HG02798 (cell line): ENCODE measurements around the gene PPP2R5B.

Source experiments
- ATAC-seq: cut with Tn5 transposase; IDR thresholded peaks from one replicate; pipeline ENCODE4 v1.9.1; 2021; ENCODE audit warnings: mild to moderate bottlenecking; ENCODE audit not compliant: unreplicated experiment, poor library complexity

PPP2R5B gene

DNA sequence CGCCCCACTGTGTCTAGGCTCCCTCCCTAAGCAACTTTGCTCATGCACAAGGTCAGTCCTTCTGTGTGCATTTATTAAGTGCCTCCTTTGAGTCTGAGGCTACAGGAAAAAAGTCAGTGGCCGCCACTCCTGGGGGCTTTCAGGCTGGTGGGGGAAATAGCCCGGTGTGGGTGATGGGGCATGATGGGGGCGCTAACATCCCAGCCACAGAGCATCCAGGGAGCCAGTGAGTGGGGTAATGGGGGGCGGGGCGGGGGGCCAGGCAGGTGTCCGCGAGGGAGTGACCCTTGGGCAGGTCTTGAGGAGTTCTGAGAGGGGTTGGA lies 36.1 kb upstream of the PPP2R5B start:
- ATAC-seq: no peak

DNA sequence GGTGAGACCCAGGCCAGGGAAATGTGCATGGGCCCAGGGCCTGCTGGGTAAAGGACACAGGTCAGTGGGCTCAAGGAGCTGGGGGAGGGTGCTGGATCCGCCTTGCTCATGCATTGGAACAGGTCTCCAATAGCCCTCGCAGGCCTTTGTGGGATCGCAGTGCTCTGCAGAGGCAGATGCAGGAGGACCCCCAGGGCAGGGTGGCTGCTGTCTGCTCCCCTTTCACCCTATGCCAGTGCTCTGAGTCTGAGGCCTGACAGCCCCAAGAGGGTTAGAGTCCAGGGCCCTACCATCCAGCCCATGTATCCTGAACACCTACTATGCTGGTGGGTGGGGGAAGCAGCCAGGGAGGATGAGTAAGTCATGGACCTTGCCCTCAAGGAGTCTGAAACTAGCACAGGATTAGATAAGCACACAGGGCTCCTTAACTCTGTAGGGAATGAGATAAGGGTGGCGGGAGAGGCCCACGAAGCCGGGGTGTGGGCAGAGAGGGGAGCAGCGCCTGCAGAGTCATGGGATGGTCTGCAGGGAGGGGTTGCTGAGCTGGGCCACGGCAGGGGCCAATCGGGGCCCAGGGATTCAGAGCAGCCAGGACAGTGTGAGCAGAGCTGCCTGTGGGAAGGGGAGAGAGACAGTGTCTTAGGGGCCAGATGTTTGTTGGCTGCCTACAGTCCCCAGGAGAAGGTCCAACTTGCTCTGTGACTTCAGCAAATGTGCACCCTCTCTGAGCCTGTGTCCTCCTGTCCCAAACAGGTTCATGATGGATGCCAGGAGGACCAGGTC lies 35.6 kb upstream of the PPP2R5B start:
- no peak for ATAC-seq

DNA sequence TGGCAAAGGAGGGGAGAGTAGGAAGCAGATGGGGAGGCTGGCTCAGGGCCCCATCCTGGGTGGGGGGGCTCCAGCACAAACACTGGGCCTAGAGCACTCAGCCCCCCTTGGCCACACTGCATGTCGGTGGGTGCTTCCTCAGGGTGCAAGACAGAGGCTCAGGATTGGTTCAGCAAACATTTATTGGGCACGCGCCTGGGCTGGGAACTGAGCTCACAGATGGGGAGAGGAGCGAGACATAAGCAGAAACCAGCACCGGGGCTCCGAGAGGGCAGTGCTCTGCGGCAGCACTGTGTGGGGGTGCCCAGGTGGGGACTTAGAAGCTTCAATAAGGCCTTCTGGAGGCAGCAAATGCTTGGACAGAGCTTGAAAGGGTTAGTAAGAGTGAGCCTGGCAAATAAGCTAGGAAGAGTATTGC lies 34.0 kb upstream of the PPP2R5B start:
- ATAC-seq: no peak

DNA sequence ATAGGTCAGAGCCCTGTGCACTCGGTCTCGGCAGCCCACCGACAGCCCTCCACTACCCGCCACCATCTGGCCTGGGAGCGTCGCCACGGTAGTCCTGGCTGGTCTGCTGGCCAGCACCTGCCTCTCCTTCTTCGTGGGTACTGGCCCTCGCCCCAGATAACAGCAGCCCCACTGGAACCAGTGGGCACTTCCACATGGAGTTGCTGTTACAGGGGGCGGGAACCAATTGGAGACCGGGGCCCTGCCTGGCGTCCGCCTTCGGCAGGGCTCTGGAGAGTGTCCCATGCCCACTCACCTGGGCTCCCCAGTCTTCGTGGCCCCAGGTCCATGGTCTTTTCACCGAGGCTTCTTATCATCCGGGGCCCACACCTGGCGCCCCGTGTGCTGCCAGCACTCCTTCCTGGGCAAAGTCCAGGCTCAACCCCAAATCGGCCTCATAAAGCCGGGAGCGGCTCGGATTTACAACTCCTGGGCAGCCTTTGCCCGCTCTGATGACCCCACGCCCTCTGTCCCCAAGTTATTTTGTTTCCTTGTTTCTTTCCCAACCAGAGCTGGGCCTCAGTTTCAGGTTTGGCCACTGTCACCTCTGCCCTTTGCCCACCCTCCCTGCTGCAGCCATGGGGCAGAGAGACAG lies 33.2 kb upstream of the PPP2R5B start:
- no peak for ATAC-seq

DNA sequence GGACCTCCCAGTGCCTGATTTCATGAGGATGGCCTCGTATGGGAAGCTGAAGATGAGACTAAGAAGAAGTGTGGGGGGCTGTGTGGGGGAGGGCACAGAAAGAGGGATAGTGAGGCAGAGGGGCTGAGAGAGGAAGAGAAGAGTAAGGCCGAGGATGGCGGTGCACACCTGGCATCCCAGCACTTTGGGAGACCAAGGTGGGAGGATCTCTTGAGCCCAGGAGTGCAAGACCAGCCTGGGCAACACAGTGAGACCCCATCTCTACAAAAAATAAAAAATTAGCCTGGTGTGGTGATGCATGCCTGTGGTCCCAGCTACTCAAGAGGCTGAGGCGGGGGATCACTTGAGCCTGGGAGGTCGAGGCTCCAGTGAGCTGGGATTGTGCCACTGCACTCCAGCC lies 32.6 kb upstream of the PPP2R5B start:
- ATAC-seq: no peak

DNA sequence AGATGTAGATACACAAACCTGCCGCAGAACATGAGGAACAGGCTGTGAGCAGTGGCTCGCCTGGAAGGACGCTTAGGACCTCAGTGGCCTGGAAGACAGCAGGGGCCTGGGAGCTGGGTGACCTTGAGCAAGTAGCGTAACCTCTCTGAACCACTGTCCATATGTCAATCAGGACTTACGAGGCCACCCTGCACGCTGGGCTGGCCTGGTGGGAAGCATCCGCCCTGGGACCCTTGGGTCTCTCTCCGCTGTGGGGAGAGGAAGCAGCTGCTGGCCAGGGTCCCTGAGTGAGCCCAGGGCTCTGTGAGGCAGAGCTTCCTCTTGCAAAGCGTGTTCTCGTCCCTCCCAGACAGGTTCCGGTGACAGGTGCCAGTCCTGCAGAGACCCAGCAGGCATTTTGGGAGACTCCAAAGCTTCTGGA lies 32.1 kb upstream of the PPP2R5B start:
- ATAC-seq: no peak

DNA sequence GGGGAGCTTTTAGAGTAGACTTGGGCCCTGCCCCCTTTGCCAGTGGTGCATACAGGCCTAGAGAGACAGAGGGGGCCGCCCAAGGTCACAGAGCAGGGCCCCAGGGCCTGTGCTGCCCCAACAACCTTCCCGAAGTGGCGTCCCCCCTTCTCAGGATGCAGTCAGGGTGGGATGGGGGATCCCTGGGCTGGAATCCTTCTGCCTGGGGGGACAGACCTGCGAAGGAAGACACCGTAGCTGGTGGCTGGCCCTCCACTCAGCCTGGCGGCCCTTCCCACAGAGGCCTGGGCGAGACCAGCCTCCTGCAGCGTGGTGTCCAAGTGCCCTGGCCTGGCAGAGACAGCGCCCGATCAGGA lies 31.7 kb upstream of the PPP2R5B start:
- no peak for ATAC-seq

DNA sequence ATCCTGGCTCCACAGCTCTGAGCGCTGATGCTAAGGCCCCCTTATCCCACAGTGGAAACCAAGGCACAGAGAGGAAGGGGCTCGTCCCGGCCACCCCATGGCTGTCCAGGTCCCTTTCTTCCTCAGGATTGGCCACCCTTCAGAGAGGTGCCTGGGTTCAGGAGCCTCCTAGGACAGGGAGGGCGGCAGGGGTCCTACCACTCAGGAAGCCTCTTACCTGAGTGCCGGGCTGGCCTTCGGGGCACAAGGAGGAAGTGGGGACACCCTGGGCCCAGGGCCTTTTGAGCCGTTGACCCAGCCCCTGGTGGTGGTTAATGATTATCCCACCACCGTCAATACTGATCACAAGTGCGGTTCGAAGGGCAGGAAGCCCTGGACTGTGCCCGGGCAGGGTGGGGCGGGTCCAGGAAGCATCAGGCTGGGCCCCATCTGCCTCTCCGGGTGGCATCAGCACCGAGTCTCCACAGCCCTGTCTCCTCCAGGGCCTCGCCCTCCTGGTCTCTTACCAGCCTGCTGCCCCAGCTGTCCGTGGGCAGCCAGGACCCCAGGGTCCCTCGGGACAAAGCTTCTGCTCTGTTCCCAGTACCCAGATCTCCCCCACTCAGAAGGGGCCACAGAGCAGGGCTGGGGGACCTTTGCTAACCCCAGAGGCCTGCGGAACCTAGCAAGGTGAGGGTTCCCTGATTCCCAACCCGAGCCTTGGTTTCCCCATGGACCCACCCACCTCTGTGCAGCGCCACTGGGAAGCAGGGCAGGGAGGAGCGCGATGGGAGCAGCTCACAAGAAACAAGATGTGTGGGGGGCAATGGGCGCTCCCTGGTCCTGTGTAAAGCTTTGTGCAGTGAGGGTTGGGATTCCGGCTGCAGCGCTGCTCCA lies 31.1 kb upstream of the PPP2R5B start:
- no peak for ATAC-seq

DNA sequence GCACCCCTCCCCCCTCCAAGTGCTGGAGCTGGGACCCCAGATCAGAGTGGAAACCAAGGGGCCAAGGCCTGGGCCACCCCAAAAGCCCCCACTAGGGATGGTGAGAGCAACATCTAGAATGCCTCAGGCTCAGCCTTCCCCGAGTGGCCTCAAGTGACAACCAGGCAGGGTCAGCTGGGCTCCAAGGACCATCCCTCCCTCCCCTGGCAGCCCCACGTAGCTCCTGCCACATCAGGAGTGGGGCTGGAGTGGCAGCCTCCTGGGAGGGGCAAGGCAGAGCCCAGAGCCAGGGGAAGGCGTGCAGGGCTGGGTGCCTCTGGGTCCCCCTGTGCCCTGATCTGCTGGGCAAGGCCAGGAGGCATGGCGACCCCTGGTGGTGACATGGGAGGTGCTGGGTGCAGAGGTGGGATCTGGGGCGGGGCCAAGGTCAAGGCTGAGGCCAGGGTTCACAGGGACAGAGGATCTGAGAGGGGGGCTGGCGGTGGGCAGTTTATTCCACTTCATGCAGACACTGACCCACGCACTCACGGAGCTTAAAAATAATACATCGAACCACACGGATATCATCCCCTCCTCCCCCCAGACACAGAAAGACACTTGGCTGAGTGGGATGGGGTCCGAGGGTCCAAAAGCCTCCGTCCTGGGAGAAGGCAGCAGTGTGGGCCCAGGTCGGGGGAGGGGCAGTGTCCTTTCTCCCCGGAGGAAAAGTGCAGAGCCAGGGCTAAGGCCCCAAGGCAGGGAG lies 30.2 kb upstream of the PPP2R5B start:
- ATAC-seq: peak; percentile 68

DNA sequence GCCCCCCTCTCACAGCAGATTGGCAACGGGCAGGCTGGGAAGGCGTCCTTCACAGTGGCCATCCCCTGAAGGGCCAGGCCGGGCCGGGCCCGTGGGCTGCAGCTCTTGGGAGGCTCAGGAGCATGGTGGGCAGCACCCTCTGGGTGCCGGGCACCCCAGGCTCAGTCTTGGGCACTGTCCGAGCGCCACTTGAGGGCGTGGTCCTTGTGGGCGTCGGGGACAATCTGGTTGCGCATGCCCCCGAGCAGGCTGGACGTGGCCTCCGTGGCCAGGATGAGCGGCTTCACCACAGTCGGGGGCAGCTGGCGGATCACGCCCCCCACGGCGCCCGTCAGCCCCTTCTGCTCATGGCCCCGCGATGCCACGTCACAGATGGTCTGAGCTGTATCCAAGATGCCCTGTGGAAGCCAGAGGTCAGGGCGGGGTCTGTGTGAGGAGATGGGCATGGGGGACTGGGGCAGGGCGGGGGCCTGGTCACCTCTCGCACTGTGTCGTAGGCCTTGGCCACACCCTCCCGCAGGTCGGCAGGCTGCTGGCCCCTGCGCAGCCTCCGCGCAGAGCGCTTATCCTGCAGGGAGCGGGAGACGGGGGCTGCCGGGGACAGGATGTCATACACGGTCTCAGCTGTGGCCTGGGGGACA lies 29.6 kb upstream of the PPP2R5B start:
- no peak for ATAC-seq

DNA sequence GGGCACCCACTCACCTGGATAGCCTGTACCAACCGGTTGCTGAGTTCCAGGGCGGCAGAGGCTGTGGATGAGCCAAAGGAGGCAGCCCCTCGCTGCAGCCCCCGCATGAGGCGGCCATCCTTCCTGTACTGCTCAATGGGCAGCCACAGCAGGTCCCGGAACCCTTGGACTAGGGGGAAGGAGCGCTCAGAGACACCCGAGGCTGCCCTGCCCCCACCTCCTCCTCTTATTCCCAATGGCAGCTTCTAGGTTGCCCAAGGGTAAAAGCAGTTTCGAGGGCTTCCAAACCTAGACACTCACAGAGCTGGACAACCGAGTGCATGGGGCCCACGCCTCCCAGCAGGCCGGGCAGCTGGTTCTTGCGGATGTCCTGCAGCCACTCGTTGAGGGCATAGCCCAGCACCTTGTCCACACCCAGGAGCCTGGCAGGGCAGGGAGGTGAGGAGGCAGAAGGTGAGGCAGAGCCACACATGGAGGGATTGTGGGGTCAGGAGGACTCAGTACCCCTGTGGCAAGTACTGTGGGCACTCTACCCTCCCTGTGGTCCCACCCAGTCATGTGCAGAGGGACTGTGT lies 28.0 kb upstream of the PPP2R5B start:
- ATAC-seq: no peak

DNA sequence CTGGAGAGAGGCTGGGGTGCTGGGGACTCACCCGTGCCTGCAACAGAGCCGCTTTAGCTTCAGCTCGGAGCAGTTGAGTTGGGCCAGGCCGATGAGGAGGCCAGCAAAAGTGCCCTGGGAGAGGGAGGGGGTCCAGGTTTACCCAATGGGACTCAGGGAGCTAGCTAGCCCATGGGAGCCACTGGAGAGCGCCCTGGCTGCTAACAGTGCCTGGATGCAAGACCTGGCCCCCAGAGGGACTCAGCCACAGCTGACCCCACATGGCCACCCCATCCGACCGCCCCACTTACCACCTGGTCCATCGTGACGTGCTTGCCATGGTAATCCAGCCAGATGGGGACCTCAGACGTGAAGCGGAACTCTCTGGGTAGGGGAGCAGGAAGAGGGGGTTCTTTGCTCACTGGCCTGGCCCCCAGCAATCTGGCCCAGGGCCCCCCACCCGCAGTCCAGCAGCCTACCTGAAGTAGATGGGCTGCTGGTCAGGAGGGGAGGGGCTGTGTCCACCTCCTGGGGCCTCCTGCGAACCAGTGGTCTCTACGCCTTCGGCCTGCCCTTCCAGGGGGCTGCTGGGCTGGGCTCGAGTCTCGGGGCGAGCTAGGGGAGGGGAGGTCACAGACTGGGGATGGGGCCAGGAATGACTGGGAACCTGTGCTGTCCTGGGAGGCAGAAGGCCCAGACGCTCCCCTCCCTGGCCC lies 27.0 kb upstream of the PPP2R5B start:
- ATAC-seq: no peak

DNA sequence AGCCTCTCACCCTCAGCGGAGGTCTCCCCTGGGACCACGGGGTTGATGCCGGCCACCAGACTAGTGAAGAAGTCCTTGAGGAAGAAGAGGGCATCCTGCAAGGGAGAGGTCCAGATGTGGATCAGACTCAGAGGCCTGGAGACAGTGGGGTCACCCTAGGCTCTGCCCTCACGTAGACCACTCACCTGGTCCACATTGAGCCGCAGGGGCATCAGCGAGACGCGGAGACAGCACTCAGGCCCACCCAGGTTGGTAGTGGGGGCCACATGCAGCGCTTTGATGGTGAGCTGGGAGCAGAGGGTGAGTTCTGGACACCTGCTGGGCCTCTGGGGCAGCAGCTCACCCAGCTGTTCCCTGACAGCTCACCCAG lies 26.4 kb upstream of the PPP2R5B start:
- ATAC-seq: no peak

DNA sequence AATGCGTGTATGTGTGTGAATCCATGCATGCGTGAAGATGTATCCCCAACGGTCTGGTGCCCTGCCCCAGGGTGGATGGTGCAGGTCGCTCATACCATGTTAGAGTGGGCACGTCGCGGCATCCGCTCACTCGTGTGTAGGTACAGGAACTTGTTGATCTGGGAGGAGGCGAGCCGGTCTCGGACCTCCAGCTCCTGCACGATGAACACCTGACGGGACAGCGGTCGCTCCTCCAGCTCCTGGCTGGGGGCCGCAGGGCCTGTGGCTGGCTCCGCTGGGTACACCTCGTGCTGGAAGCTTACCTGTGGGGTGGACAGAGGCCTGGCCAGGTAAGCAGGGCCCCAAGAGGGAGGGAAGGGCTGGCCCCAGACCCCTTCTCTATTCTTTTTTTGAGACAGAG lies 25.9 kb upstream of the PPP2R5B start:
- no peak for ATAC-seq

DNA sequence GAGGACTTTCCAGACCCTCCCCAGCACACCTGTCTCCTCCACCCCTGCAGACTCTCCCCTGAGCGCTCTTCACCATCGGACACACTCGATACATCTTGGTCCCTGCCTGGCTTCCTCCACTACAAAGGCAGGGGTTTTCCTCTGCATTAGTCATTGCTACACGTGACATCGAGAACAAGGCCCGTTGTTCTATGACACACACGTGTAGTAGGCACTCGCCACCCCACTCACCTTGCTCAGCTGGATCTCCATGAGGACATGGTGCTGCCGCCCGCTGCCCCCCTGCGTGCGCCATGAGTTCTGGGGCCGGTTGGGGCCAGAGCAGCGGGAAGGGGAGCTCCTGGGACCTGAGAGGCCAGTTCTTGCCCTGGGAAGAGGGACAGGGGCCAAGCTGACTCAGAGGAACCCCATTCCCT lies 24.2 kb upstream of the PPP2R5B start:
- peak; percentile 38 for ATAC-seq

DNA sequence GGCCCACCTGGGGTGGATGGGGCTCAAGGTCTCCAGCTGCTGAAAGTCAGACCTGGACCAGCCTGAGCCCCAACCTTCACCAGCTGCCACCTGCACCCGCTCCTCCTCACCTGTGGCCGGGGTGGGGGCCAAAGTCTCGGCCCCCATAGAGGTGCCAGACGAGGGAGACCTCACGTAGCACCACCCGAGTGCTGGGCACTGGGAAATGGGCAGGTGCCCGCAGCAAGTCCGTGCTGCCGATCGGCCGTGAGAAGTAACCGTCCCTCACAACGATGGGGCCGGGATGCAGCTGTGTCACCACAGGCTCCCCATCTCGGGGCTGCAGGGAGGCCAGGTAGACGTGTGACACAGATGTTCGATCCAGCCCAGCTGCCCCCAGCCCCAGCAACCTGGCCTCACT lies 23.7 kb upstream of the PPP2R5B start:
- ATAC-seq: no peak

DNA sequence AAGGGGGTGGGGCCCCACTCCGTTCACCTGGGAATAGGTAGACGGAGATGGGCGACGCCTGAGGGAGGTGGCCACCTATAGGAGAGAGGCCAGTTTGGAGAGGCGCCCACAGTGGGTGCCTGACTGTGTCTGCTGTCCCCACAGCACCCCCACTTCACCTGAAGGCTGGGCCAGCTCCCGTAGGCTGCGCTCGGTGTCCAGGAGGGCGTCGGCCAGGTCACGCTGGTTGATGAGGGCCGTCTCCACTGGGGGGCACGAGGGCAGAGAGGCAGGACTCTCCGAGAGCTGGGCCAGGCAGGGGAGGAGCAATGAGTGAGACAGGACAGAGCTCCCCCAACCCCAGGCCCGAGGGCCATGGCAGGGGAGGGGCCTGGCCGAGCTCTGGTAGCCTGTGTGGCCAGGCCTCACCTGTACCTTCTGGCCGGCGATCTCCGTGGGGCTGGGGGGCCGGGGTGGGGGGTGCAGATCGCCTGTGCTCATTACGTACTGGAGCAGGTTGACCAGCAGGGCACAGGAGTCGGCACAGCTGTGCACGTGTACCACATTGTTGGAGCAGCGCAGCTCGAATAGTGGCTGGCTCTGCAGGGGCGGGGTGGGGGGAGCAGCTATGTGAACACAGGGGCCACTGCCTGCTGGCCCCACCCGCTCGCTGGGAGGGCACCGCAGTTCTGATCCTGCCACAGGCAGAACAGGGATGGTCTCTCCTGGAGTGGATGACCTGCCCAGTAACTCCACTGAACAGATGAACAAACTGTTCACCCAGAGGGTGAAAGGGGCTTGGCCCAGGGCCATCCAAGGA lies 22.2 kb upstream of the PPP2R5B start:
- ATAC-seq: no peak

DNA sequence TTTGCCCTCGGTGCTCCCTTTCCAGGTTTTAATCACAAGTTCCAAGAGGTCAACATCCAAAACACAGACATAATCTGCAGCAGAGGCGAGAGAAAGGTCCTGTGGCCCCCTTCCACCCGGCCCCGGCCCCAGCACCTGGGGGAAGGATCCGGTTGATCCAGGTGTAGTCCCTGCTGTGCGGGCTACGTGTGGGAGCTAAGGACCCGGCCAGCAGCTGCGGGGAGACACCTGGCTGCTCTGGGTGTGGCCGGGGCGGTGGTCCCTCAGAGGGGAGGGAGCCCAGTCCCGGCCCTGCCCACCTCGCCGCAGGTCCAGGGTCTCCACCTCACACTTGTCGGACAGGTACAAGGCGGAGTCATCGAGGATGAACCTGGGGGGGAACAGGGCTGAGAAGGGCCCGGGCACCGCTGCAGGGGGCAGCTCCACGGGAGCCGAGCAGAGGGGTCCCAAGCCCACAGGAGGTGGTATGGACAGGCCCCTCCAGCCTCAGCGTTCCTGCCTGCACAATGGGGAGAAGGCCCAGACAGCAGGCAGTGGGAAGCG lies 21.1 kb upstream of the PPP2R5B start:
- ATAC-seq: no peak
